ENCODE results near the gene C14orf93.
"Not testable (repeated sequence)": the region's sequence is repeated elsewhere in the genome, so short reads cannot be mapped to it uniquely, and the experiment has no call there.

Gene C14orf93

GRCh38 chr14:23009483-23009938, 432 bp downstream of the C14orf93 start:
- Histone ChIP-seq H3K4me3 (ENCODE audit: low read depth in 1 of 2, low read length in 2 of 2) (peak overlapping the region; percentile 70 to 78), H3K9me3 (ENCODE audit: control insufficient read depth in 1 of 2, low read length in 2 of 2) (no peaks in the 10 kb centered on the region), H3K36me3 (ENCODE audit: control insufficient read depth in 1 of 2, insufficient read depth in 2 of 2, low read length in 2 of 2) (no peaks in the 10 kb centered on the region), H3K27ac (ENCODE audit: low read length) (peak overlapping the region; percentile 89), H3K27me3 (ENCODE audit: low read depth, low read length) (no peaks in the 10 kb centered on the region), H3K4me1 (ENCODE audit: control insufficient read depth in 1 of 2, insufficient read depth in 2 of 2, low read length in 2 of 2) (peaks cover 4 to 7% of the 10 kb centered on the region in 2 donors)

- Histone ChIP-seq H3K36me3 (ENCODE audit: control insufficient read depth in 1 of 2, insufficient read depth in 2 of 2, low read length in 2 of 2) (no peaks in the 10 kb centered on the region), H3K4me1 (ENCODE audit: control insufficient read depth in 1 of 2, insufficient read depth in 2 of 2, low read length in 2 of 2) (peaks cover 4 to 7% of the 10 kb centered on the region in 2 donors), H3K4me3 (ENCODE audit: low read depth in 1 of 2, low read length in 2 of 2) (no peak overlapping the region), H3K27ac (ENCODE audit: low read length) (no peak overlapping the region), H3K9me3 (ENCODE audit: control insufficient read depth in 1 of 2, low read length in 2 of 2) (no peaks in the 10 kb centered on the region), H3K27me3 (ENCODE audit: low read depth, low read length) (no peaks in the 10 kb centered on the region)
These were observed 1.1 kb downstream of the C14orf93 start for GRCh38 chr14:23008831-23009230.

GRCh38 chr14:23006544-23007419, 3.2 kb downstream of the C14orf93 start:
- H3K4me3 ChIP-seq (ENCODE audit: low read depth in 1 of 2, low read length in 2 of 2) = peak overlapping the region; percentile 82 to 90
- peaks cover 4 to 7% of the 10 kb centered on the region in 2 donors for H3K4me1 ChIP-seq (ENCODE audit: control insufficient read depth in 1 of 2, insufficient read depth in 2 of 2, low read length in 2 of 2)
- H3K36me3 ChIP-seq (ENCODE audit: control insufficient read depth in 1 of 2, insufficient read depth in 2 of 2, low read length in 2 of 2) = no peaks in the 10 kb centered on the region
- no peaks in the 10 kb centered on the region for H3K9me3 ChIP-seq (ENCODE audit: control insufficient read depth in 1 of 2, low read length in 2 of 2)
- peak overlapping the region; percentile 94 for H3K27ac ChIP-seq (ENCODE audit: low read length)
- no peaks in the 10 kb centered on the region for H3K27me3 ChIP-seq (ENCODE audit: low read depth, low read length)

- no peaks in the 10 kb centered on the region for H3K36me3 ChIP-seq (ENCODE audit: control insufficient read depth in 1 of 2, insufficient read depth in 2 of 2, low read length in 2 of 2)
- peak overlapping the region; percentile 94 for H3K27ac ChIP-seq (ENCODE audit: low read length)
- H3K27me3 ChIP-seq (ENCODE audit: low read depth, low read length) = no peaks in the 10 kb centered on the region
- peak overlapping the region; percentile 82 to 90 for H3K4me3 ChIP-seq (ENCODE audit: low read depth in 1 of 2, low read length in 2 of 2)
- peaks cover 4 to 7% of the 10 kb centered on the region in 2 donors for H3K4me1 ChIP-seq (ENCODE audit: control insufficient read depth in 1 of 2, insufficient read depth in 2 of 2, low read length in 2 of 2)
- no peaks in the 10 kb centered on the region for H3K9me3 ChIP-seq (ENCODE audit: control insufficient read depth in 1 of 2, low read length in 2 of 2)
These were observed 3.8 kb downstream of the C14orf93 start for GRCh38 chr14:23006188-23006534.

- H3K27me3 ChIP-seq (ENCODE audit: low read depth, low read length) = no peaks in the 10 kb centered on the region
- H3K4me3 ChIP-seq (ENCODE audit: low read depth in 1 of 2, low read length in 2 of 2) = peak overlapping the region; percentile 82 to 90
- H3K36me3 ChIP-seq (ENCODE audit: control insufficient read depth in 1 of 2, insufficient read depth in 2 of 2, low read length in 2 of 2) = no peaks in the 10 kb centered on the region
- no peaks in the 10 kb centered on the region for H3K9me3 ChIP-seq (ENCODE audit: control insufficient read depth in 1 of 2, low read length in 2 of 2)
- H3K27ac ChIP-seq (ENCODE audit: low read length) = no peak overlapping the region
- peaks cover 4 to 7% of the 10 kb centered on the region in 2 donors for H3K4me1 ChIP-seq (ENCODE audit: control insufficient read depth in 1 of 2, insufficient read depth in 2 of 2, low read length in 2 of 2)
These were observed 4.3 kb downstream of the C14orf93 start for GRCh38 chr14:23005451-23006187.

GRCh38 chr14:23004274-23004673, 5.7 kb downstream of the C14orf93 start:
- H3K4me1 ChIP-seq (ENCODE audit: control insufficient read depth in 1 of 2, insufficient read depth in 2 of 2, low read length in 2 of 2); H3K9me3 ChIP-seq (ENCODE audit: control insufficient read depth in 1 of 2, low read length in 2 of 2); H3K27ac ChIP-seq (ENCODE audit: low read length); H3K27me3 ChIP-seq (ENCODE audit: low read depth, low read length); H3K4me3 ChIP-seq (ENCODE audit: low read depth in 1 of 2, low read length in 2 of 2); H3K36me3 ChIP-seq (ENCODE audit: control insufficient read depth in 1 of 2, insufficient read depth in 2 of 2, low read length in 2 of 2): not testable (repeated sequence)

GRCh38 chr14:23002592-23002991, 7.4 kb downstream of the C14orf93 start:
- Histone ChIP-seq H3K9me3 (ENCODE audit: control insufficient read depth in 1 of 2, low read length in 2 of 2) (no peaks in the 10 kb centered on the region), H3K27ac (ENCODE audit: low read length) (no peak overlapping the region), H3K27me3 (ENCODE audit: low read depth, low read length) (no peaks in the 10 kb centered on the region), H3K4me1 (ENCODE audit: control insufficient read depth in 1 of 2, insufficient read depth in 2 of 2, low read length in 2 of 2) (peaks cover 3 to 7% of the 10 kb centered on the region in 2 donors), H3K4me3 (ENCODE audit: low read depth in 1 of 2, low read length in 2 of 2) (no peak overlapping the region), H3K36me3 (ENCODE audit: control insufficient read depth in 1 of 2, insufficient read depth in 2 of 2, low read length in 2 of 2) (no peaks in the 10 kb centered on the region)

GRCh38 chr14:23000860-23001259, 9.1 kb downstream of the C14orf93 start:
- H3K9me3 ChIP-seq (ENCODE audit: control insufficient read depth in 1 of 2, low read length in 2 of 2) = no peaks in the 10 kb centered on the region
- H3K36me3 ChIP-seq (ENCODE audit: control insufficient read depth in 1 of 2, insufficient read depth in 2 of 2, low read length in 2 of 2) = peaks cover 0 to 2% of the 10 kb centered on the region in 2 donors
- H3K4me3 ChIP-seq (ENCODE audit: low read depth in 1 of 2, low read length in 2 of 2) = no peak overlapping the region
- no peaks in the 10 kb centered on the region for H3K4me1 ChIP-seq (ENCODE audit: control insufficient read depth in 1 of 2, insufficient read depth in 2 of 2, low read length in 2 of 2)
- no peak overlapping the region for H3K27ac ChIP-seq (ENCODE audit: low read length)
- no peaks in the 10 kb centered on the region for H3K27me3 ChIP-seq (ENCODE audit: low read depth, low read length)

- H3K4me1 ChIP-seq (ENCODE audit: control insufficient read depth in 1 of 2, insufficient read depth in 2 of 2, low read length in 2 of 2) = peaks cover 0 to 4% of the 10 kb centered on the region in 2 donors
- no peaks in the 10 kb centered on the region for H3K9me3 ChIP-seq (ENCODE audit: control insufficient read depth in 1 of 2, low read length in 2 of 2)
- H3K4me3 ChIP-seq (ENCODE audit: low read depth in 1 of 2, low read length in 2 of 2) = no peak overlapping the region
- H3K27me3 ChIP-seq (ENCODE audit: low read depth, low read length) = no peaks in the 10 kb centered on the region
- H3K27ac ChIP-seq (ENCODE audit: low read length) = no peak overlapping the region
- peaks cover 0 to 3% of the 10 kb centered on the region in 2 donors for H3K36me3 ChIP-seq (ENCODE audit: control insufficient read depth in 1 of 2, insufficient read depth in 2 of 2, low read length in 2 of 2)
These were observed 11.5 kb downstream of the C14orf93 start for GRCh38 chr14:22998329-22999012.

- H3K36me3 ChIP-seq (ENCODE audit: control insufficient read depth in 1 of 2, insufficient read depth in 2 of 2, low read length in 2 of 2) = peaks cover 0 to 3% of the 10 kb centered on the region in 2 donors
- H3K27ac ChIP-seq (ENCODE audit: low read length) = no peak overlapping the region
- H3K9me3 ChIP-seq (ENCODE audit: control insufficient read depth in 1 of 2, low read length in 2 of 2) = no peaks in the 10 kb centered on the region
- no peak overlapping the region for H3K4me3 ChIP-seq (ENCODE audit: low read depth in 1 of 2, low read length in 2 of 2)
- no peaks in the 10 kb centered on the region for H3K27me3 ChIP-seq (ENCODE audit: low read depth, low read length)
- H3K4me1 ChIP-seq (ENCODE audit: control insufficient read depth in 1 of 2, insufficient read depth in 2 of 2, low read length in 2 of 2) = peaks cover 0 to 4% of the 10 kb centered on the region in 2 donors
These were observed 12.1 kb downstream of the C14orf93 start for GRCh38 chr14:22997676-22998323.
